HCT116 (cell line): ENCODE measurements around the gene DCDC2C. TPM values are rescaled to one million over a fixed set of nuclear protein-coding genes. Genes with fewer than 3 reads are reported as not detected.

ENCODE experiments used
- ATAC-seq: fragments of 200-7000 bp; cut with Tn5 transposase; 2 replicates; pipeline ENCODE4 v1.9.1; 2020; ENCODE audit warnings: mild to moderate bottlenecking, moderate library complexity
- BruUV-seq: library from RNA; stranded (reverse); fragments of 400-500 nt; replicated peaks from 2 replicates; lab custom pipeline; 2021; lab: Mats Ljungman, UMichigan
- CTCF ChIA-PET: fragments of 300-600 bp; sonication (Branson Sonifier 250); formaldehyde crosslinking; loops from one replicate; lab custom pipeline; 2021; ENCODE audit warnings: antibody characterized with exemption; lab: Charles Lee
- POLR2A ChIA-PET: fragments of 300-600, 350-600 bp; sonication (Branson Sonifier 250); formaldehyde crosslinking; loops from one replicate; lab custom pipeline; 2021; ENCODE audit warnings: antibody characterized with exemption; lab: Charles Lee
- RAD21 ChIA-PET, 2 experiments: fragments of 300-600 bp; sonication (Branson Sonifier 250); formaldehyde crosslinking; loops; one replicate each; lab custom pipeline; 2023; ENCODE audit warnings: low total read pairs in 2 of 2; ENCODE audit not compliant: uncharacterized antibody in 2 of 2, unreplicated experiment in 2 of 2, low non-redundant PET in 1 of 2; lab: Charles Lee
- DNase-seq: peaks from one replicate; pipeline ENCODE4 v3.0.0-alpha.2; 2010; ENCODE audit warnings: low read depth, low spot score
- H2AFZ ChIP-seq: fragments of 200-600 bp; shearing (Covaris generic), sonication (generic); 2 replicates; pipeline ENCODE4 v1.6.1; 2017; ENCODE audit warnings: low read depth, mixed run types, mixed read lengths, antibody characterized with exemption, low read length; ENCODE audit not compliant: poor library complexity, severe bottlenecking
- H3K27ac ChIP-seq: 2 replicates; pipeline ENCODE4 v1.5.1; 2012; ENCODE audit warnings: low read depth, low read length
- H3K27me3 ChIP-seq: fragments of 200-600 bp; sonication (generic); 2 replicates; pipeline ENCODE4 v1.6.1; 2016; ENCODE audit warnings: mixed run types, low read length, mixed read lengths; ENCODE audit not compliant: insufficient read depth
- H3K36me3 ChIP-seq, 2 experiments: fragments of 200-500 bp in 1 of 2; fragments of 200-600 bp in 1 of 2; sonication (Bioruptor generic) in 1 of 2; sonication (generic) in 1 of 2; 2 replicates each; pipeline versions ENCODE4 v1.5.1 to v1.6.1; 2014 to 2016; ENCODE audit warnings: low read length in 2 of 2, inconsistent platforms in 1 of 2, mixed read lengths in 1 of 2, mixed run types in 1 of 2; ENCODE audit not compliant: insufficient read depth in 2 of 2, control insufficient read depth in 1 of 2
- H3K4me1 ChIP-seq, 2 experiments: fragments of 200-600 bp in 1 of 2; sonication (generic) in 1 of 2; 2 replicates each; pipeline versions ENCODE4 v1.5.1 to v1.6.1; 2012 to 2017; ENCODE audit warnings: low read length in 2 of 2, inconsistent platforms in 1 of 2, mild to moderate bottlenecking in 1 of 2, mixed read lengths in 1 of 2, mixed run types in 1 of 2, moderate library complexity in 1 of 2; ENCODE audit not compliant: insufficient read depth in 2 of 2, control insufficient read depth in 1 of 2
- H3K4me2 ChIP-seq: fragments of 200-600 bp; sonication (generic); 2 replicates; pipeline ENCODE4 v1.6.1; 2017; ENCODE audit warnings: mixed run types, low read length, mixed read lengths
- H3K4me3 ChIP-seq, 2 experiments: fragments of 200-600 bp in 1 of 2; sonication (generic) in 1 of 2; replicated peaks in 1 of 2; 2 replicates each; pipeline ENCODE4 v1.5.1; 2011 to 2016; ENCODE audit warnings: low read length in 2 of 2, control low read depth in 1 of 2, low read depth in 1 of 2, mild to moderate bottlenecking in 1 of 2, mixed read lengths in 1 of 2, mixed run types in 1 of 2
- H3K79me2 ChIP-seq: fragments of 200-600 bp; sonication (generic); 2 replicates; pipeline ENCODE4 v1.6.1; 2017; ENCODE audit warnings: mild to moderate bottlenecking, mixed run types, low read length, moderate library complexity, mixed read lengths; ENCODE audit not compliant: insufficient read depth
- H3K9ac ChIP-seq: fragments of 200-600 bp; sonication (generic); 2 replicates; pipeline ENCODE4 v1.6.1; 2016; ENCODE audit warnings: low read length, mixed read lengths
- H3K9me2 ChIP-seq: fragments of 200-600 bp; sonication (generic), shearing (Covaris generic); 2 replicates; pipeline ENCODE4 v1.6.1; 2017; ENCODE audit warnings: mixed run types, mild to moderate bottlenecking, moderate library complexity; ENCODE audit not compliant: insufficient read depth
- H3K9me3 ChIP-seq, 2 experiments: fragments of 200-500 bp in 1 of 2; fragments of 200-600 bp in 1 of 2; sonication (Bioruptor generic) in 1 of 2; sonication (generic) in 1 of 2; 2 replicates each; pipeline ENCODE4 v1.6.1; 2014 to 2017; ENCODE audit warnings: low read length in 2 of 2, mixed read lengths in 2 of 2, inconsistent platforms in 1 of 2, low read depth in 1 of 2, mild to moderate bottlenecking in 1 of 2, mixed run types in 1 of 2, moderate library complexity in 1 of 2; ENCODE audit not compliant: control insufficient read depth in 1 of 2, insufficient read depth in 1 of 2
- H4K20me1 ChIP-seq: fragments of 200-600 bp; sonication (generic), shearing (Covaris generic); 2 replicates; pipeline ENCODE4 v1.6.1; 2017; ENCODE audit warnings: mixed run types, mild to moderate bottlenecking, moderate library complexity; ENCODE audit not compliant: insufficient read depth
- CBX3 ChIP-seq: IDR thresholded peaks from 2 replicates; pipeline ENCODE4 v1.6.1; 2012; ENCODE audit warnings: low read depth
- CEBPB ChIP-seq: IDR thresholded peaks from 2 replicates; pipeline ENCODE4 v1.6.1; 2012; ENCODE audit warnings: low read depth
- CTCF ChIP-seq, 3 experiments: fragments of 200-600 bp in 1 of 3; sonication (generic) in 1 of 3; IDR thresholded peaks in 2 of 3; conservative IDR thresholded peaks in 1 of 3; 2 replicates each; pipeline ENCODE4 v1.5.1; 2012 to 2017; ENCODE audit warnings: low read depth in 2 of 3, low read length in 2 of 3, antibody characterized with exemption in 1 of 3, borderline replicate concordance in 1 of 3, control low read depth in 1 of 3, mild to moderate bottlenecking in 1 of 3, mixed read lengths in 1 of 3, mixed run types in 1 of 3, moderate library complexity in 1 of 3; ENCODE audit not compliant: insufficient read depth in 1 of 3
- ELF1 ChIP-seq: IDR thresholded peaks from 2 replicates; pipeline ENCODE4 v1.6.1; 2012; ENCODE audit warnings: low read depth, borderline replicate concordance
- EZH2 ChIP-seq: fragments of 200-600 bp; sonication (generic); IDR thresholded peaks from 2 replicates; pipeline ENCODE4 v1.6.1; 2017; ENCODE audit warnings: antibody characterized with exemption, mixed run types
- EZH2phosphoT487 ChIP-seq: fragments of 200-600 bp; IDR thresholded peaks from 2 replicates; pipeline ENCODE4 v1.6.1; 2018; ENCODE audit warnings: antibody characterized with exemption, borderline replicate concordance
- FOSL1 ChIP-seq: IDR thresholded peaks from 2 replicates; pipeline ENCODE4 v1.6.1; 2012; ENCODE audit warnings: low read depth
- JUND ChIP-seq: IDR thresholded peaks from 2 replicates; pipeline ENCODE4 v1.6.1; 2012
- MAX ChIP-seq: IDR thresholded peaks from 2 replicates; pipeline ENCODE4 v1.6.1; 2012
- POLR2AphosphoS5 ChIP-seq: IDR thresholded peaks from 2 replicates; pipeline ENCODE4 v1.6.1; 2011; ENCODE audit warnings: mild to moderate bottlenecking, low read depth, low read length, moderate library complexity
- RAD21 ChIP-seq: IDR thresholded peaks from 2 replicates; pipeline ENCODE4 v1.6.1; 2012; ENCODE audit warnings: low read depth, mild to moderate bottlenecking
- REST ChIP-seq: IDR thresholded peaks from 2 replicates; pipeline ENCODE4 v1.6.1; 2012; ENCODE audit warnings: low read depth
- SIN3A ChIP-seq: IDR thresholded peaks from 2 replicates; pipeline ENCODE4 v1.6.1; 2012; ENCODE audit warnings: low read depth
- SP1 ChIP-seq: IDR thresholded peaks from 2 replicates; pipeline ENCODE4 v1.6.1; 2012; ENCODE audit warnings: low read depth
- SRF ChIP-seq: IDR thresholded peaks from 2 replicates; pipeline ENCODE4 v1.6.1; 2012; ENCODE audit warnings: low read depth
- TCF7L2 ChIP-seq: IDR thresholded peaks from 2 replicates; pipeline ENCODE4 v1.7.0; 2011; ENCODE audit warnings: borderline replicate concordance, inconsistent platforms; ENCODE audit not compliant: insufficient read depth, insufficient read length; ENCODE audit errors: extremely low read depth
- YY1 ChIP-seq: IDR thresholded peaks from 2 replicates; pipeline ENCODE4 v1.6.1; 2011; ENCODE audit warnings: low read length, low read depth, moderate library complexity, mild to moderate bottlenecking; ENCODE audit not compliant: insufficient replicate concordance; ENCODE audit errors: extremely low read depth
- ZFX ChIP-seq: fragments of 450-650 bp; IDR thresholded peaks from 2 replicates; pipeline ENCODE4 v1.6.1; 2017
- intact Hi-C: fragments of 100-400 bp; cut with micrococcal nuclease; formaldehyde crosslinking; loops from 2 replicates; pipeline ENCODE4 v1.10.0; 2022
- total RNA-seq: library from RNA; stranded (reverse); gene quantifications from one replicate; pipeline ENCODE4 v1.2.1, GENCODE V29; 2021; ENCODE audit not compliant: unreplicated experiment

Gene DCDC2C
- total RNA-seq, 1 experiment from 2014 or later, result not detected

- H3K4me1 ChIP-seq, result no peaks in the 10 kb centered on the region
- intact Hi-C loops, result no loop called here
- H4K20me1 ChIP-seq, result no peaks in the 10 kb centered on the region
- no peak overlapping the region for H2AFZ ChIP-seq
- ATAC-seq, result no peak
- no peak for TF ChIP-seq RAD21
- TF ChIP-seq ZFX, result no peak
- no peak for TF ChIP-seq EZH2phosphoT487
- no peak for TF ChIP-seq SRF
- no peak for TF ChIP-seq CEBPB
- no peak for TF ChIP-seq JUND
- TF ChIP-seq SP1, result no peak
- no peak for TF ChIP-seq CBX3
- no peak for TF ChIP-seq REST
- no peak for TF ChIP-seq TCF7L2
- TF ChIP-seq ELF1, result no peak
- no peak for TF ChIP-seq YY1
- no peak for TF ChIP-seq FOSL1
- TF ChIP-seq MAX, result no peak
- no peak for TF ChIP-seq POLR2AphosphoS5
- no peak for TF ChIP-seq CTCF (IDR thresholded peaks at IDR 0.05 in 2 of 3, conservative IDR thresholded peaks at IDR 0.05 in 1 of 3; ENCODE audit: borderline replicate concordance in 1 of 3, insufficient read depth in 1 of 3, low read depth in 2 of 3, low read length in 2 of 3)
- TF ChIP-seq EZH2, result no peak
- no peak for TF ChIP-seq SIN3A
- POLR2A ChIA-PET, result no interaction called here
- CTCF ChIA-PET, result no interaction called here
- no peak overlapping the region for H3K4me3 ChIP-seq
- no peak overlapping the region for H3K27ac ChIP-seq
- H3K36me3 ChIP-seq, result no peaks in the 10 kb centered on the region
- no peaks in the 10 kb centered on the region for H3K9me3 ChIP-seq
- no peak overlapping the region for H3K9ac ChIP-seq
- H3K4me2 ChIP-seq, result no peak overlapping the region
- no TSS peak for BruUV-seq
- RAD21 ChIA-PET, result no interaction called here
- H3K79me2 ChIP-seq, result no peaks in the 10 kb centered on the region
- DNase-seq, result no peak
- H3K27me3 ChIP-seq, result peaks cover 19% of the 10 kb centered on the region
- no peaks in the 10 kb centered on the region for H3K9me2 ChIP-seq
These were observed 89.9 kb downstream of the DCDC2C start for GRCh38 chr2:3793249-3793648.
